GM21381 (cell line): ENCODE data around the gene ARHGDIG.
"Not testable (repeated sequence)": the region's sequence is repeated elsewhere in the genome, so short reads cannot be mapped to it uniquely, and the experiment has no call there.

Source experiments
- ATAC-seq: cut with Tn5 transposase; IDR thresholded peaks from one replicate; pipeline ENCODE4 v1.9.1; 2021; ENCODE audit warnings: mild to moderate bottlenecking, moderate library complexity; ENCODE audit not compliant: unreplicated experiment

Gene ARHGDIG

GRCh38 chr16:263182-263774, 17.1 kb upstream of the ARHGDIG start:
- no peak for ATAC-seq

- ATAC-seq: no peak
Measured at GRCh38 chr16:263944-264343, 16.4 kb upstream of the ARHGDIG start.

- ATAC-seq: no peak
Measured at GRCh38 chr16:264440-264951, 15.9 kb upstream of the ARHGDIG start.

- ATAC-seq: no peak
Measured at GRCh38 chr16:265002-265529, 15.3 kb upstream of the ARHGDIG start.

GRCh38 chr16:265711-266110, 14.7 kb upstream of the ARHGDIG start:
- ATAC-seq: no peak

- ATAC-seq: no peak
Measured at GRCh38 chr16:266258-267164, 13.9 kb upstream of the ARHGDIG start.

GRCh38 chr16:267562-267961, 12.8 kb upstream of the ARHGDIG start:
- ATAC-seq: not testable (repeated sequence)

- no peak for ATAC-seq
Measured at GRCh38 chr16:268141-269053, 12.0 kb upstream of the ARHGDIG start.

- ATAC-seq: no peak
Measured at GRCh38 chr16:269061-269796, 11.2 kb upstream of the ARHGDIG start.

- no peak for ATAC-seq
Measured at GRCh38 chr16:270381-271255, 9.8 kb upstream of the ARHGDIG start.

GRCh38 chr16:272633-273546, 7.5 kb upstream of the ARHGDIG start:
- ATAC-seq: no peak

GRCh38 chr16:273547-274421, 6.6 kb upstream of the ARHGDIG start:
- ATAC-seq: no peak

GRCh38 chr16:275041-275641, 5.2 kb upstream of the ARHGDIG start:
- ATAC-seq: no peak

- ATAC-seq: no peak
Measured at GRCh38 chr16:275786-276232, 4.6 kb upstream of the ARHGDIG start, which contains the start of gene RGS11. Gene RGS11 (minus strand): TSS chr16:275944. CDS start chr16:275911, 33 bp downstream.

GRCh38 chr16:276426-277077, 3.8 kb upstream of the ARHGDIG start:
- ATAC-seq: no peak

GRCh38 chr16:278863-279366, 1.5 kb upstream of the ARHGDIG start:
- ATAC-seq: no peak
